Measurements from ENCODE around the gene DAB2IP.

DNA sequence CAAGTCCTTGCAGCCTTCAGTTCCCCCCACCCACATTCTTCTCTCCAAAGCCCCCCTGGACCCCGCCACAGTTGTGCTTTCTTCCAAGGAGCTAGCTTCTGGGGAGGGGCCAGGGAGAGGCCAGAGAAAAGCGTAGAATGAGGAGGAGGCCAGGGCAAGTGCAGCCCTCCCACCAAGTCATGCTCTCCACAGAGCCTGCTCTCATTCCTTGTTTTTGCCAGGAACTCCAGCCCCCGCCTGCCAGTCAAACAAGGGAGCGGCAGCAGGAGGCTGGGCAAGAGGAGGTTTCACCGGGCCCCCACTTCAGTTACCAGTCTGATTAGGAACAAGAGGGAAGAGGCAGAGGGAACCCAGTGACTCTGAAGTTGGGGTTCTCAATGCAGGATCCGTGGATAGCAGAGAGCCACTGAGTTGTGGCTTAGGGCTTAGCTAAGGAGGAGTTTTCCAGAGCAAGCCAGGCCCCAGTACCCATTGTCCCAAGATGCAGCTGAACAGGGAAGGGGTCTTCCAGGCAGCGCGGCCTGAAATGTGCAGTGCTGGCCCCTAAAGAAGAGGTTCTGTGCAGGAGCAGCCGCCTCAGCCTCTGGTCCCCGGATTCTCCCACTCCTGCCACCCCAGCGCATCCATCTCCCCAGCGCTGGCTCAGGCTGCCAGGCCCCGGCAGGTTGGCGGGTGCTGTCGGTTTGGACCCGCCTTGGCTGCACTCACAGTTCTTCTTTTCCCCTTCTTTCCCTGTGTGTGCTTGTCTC is 120.6 kb downstream of the DAB2IP start:
- TF ChIP-seq, protein P1, sequence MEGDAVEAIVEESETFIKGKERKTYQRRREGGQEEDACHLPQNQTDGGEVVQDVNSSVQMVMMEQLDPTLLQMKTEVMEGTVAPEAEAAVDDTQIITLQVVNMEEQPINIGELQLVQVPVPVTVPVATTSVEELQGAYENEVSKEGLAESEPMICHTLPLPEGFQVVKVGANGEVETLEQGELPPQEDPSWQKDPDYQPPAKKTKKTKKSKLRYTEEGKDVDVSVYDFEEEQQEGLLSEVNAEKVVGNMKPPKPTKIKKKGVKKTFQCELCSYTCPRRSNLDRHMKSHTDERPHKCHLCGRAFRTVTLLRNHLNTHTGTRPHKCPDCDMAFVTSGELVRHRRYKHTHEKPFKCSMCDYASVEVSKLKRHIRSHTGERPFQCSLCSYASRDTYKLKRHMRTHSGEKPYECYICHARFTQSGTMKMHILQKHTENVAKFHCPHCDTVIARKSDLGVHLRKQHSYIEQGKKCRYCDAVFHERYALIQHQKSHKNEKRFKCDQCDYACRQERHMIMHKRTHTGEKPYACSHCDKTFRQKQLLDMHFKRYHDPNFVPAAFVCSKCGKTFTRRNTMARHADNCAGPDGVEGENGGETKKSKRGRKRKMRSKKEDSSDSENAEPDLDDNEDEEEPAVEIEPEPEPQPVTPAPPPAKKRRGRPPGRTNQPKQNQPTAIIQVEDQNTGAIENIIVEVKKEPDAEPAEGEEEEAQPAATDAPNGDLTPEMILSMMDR (IDR thresholded peaks at IDR 0.05; ENCODE audit: low read depth, low read length, poor library complexity, severe bottlenecking): no peak
- no peak for TF ChIP-seq EZH2phosphoT487 (IDR thresholded peaks at IDR 0.05; ENCODE audit: borderline replicate concordance, low read length)
